Renal pelvis (tissue), 3 donors: ENCODE data around the gene SLC16A11. TPM values are rescaled to one million over a fixed set of nuclear protein-coding genes. Genes with fewer than 3 reads are reported as not detected.

Experiments used
- polyA plus RNA-seq, 3 donors: library from polyadenylated mRNA; unstranded; fragments of 120-200 nt; gene quantifications; one replicate each; pipeline ENCODE4 v1.2.1, GENCODE V29; 2013; ENCODE audit not compliant: insufficient read length in 3 of 3

Gene SLC16A11
- polyA plus RNA-seq, 3 donors, result 0.51 to 0.75 (median 0.67) TPM

Other genes with a start within 250 kb of the SLC16A11 start
- under 1 TPM; 0.41 to 0.73 (median 0.71) TPM for gene TEKT1, start 212.4 kb downstream of the SLC16A11 start, polyA plus RNA-seq
- gene ALOX12, start 48.0 kb downstream of the SLC16A11 start, polyA plus RNA-seq, result 1 to 10 TPM; 1.6 to 3.7 (median 2.8) TPM
- gene RNASEK, start 31.5 kb downstream of the SLC16A11 start, polyA plus RNA-seq, result 100 to 1,000 TPM; 181 to 197 (median 187) TPM
- gene BCL6B, start 21.0 kb downstream of the SLC16A11 start, polyA plus RNA-seq, result 10 to 100 TPM; 24.7 to 30.0 (median 25.5) TPM
- 1 to 10 TPM; 4.5 to 5.1 (median 4.8) TPM for gene SLC16A13, start 8.1 kb downstream of the SLC16A11 start, polyA plus RNA-seq
- 1 to 10 TPM in 2 of 3 donors, under 1 TPM in 1; 0.86 to 1.3 (median 1.1) TPM for gene CLEC10A, start 36.2 kb upstream of the SLC16A11 start, polyA plus RNA-seq
- 1 to 10 TPM in 2 of 3 donors, under 1 TPM in 1; 0.92 to 2.5 (median 1.3) TPM for gene ASGR2, start 70.7 kb upstream of the SLC16A11 start, polyA plus RNA-seq
- 10 to 100 TPM in 1 of 3 donors, 1 to 10 TPM in 2; 8.1 to 10.6 (median 8.6) TPM for gene ASGR1, start 135.3 kb upstream of the SLC16A11 start, polyA plus RNA-seq
- 10 to 100 TPM; 32.1 to 39.7 (median 35.3) TPM for gene DLG4, start 175.7 kb upstream of the SLC16A11 start, polyA plus RNA-seq
- gene ACADVL, start 175.8 kb upstream of the SLC16A11 start, polyA plus RNA-seq, result 100 to 1,000 TPM; 488 to 565 (median 530) TPM
- 10 to 100 TPM; 62.4 to 66.1 (median 64.6) TPM for gene DVL2, start 190.4 kb upstream of the SLC16A11 start, polyA plus RNA-seq
- gene PHF23, start 195.4 kb upstream of the SLC16A11 start, polyA plus RNA-seq, result 10 to 100 TPM; 59.0 to 72.3 (median 64.3) TPM
- gene GABARAP, start 198.4 kb upstream of the SLC16A11 start, polyA plus RNA-seq, result 100 to 1,000 TPM; 456 to 505 (median 482) TPM
- 100 to 1,000 TPM; 145 to 149 (median 146) TPM for gene CTDNEP1, start 207.6 kb upstream of the SLC16A11 start, polyA plus RNA-seq
- 10 to 100 TPM; 53.8 to 63.4 (median 57.1) TPM for gene ELP5, start 208.1 kb upstream of the SLC16A11 start, polyA plus RNA-seq
- 10 to 100 TPM; 45.0 to 67.5 (median 58.4) TPM for gene CLDN7, start 218.4 kb upstream of the SLC16A11 start, polyA plus RNA-seq
- gene SLC2A4, start 237.6 kb upstream of the SLC16A11 start, polyA plus RNA-seq, result 1 to 10 TPM; 1.8 to 3.7 (median 2.5) TPM